Sigmoid colon (tissue), 4 donors: ENCODE data around the gene SQOR.
A peak's percentile ranks its signal among the peaks of the same experiment; 100 is the strongest.

Experiments
- CTCF ChIP-seq, 4 experiments: fragments of 450-650 bp in 3 of 4; fragments of 200-600 bp in 1 of 4; IDR thresholded peaks; one replicate each; pipeline ENCODE4 v1.5.1; 2016 to 2019; ENCODE audit warnings: antibody characterized with exemption in 4 of 4, mild to moderate bottlenecking in 3 of 4, moderate library complexity in 2 of 4
- EP300 ChIP-seq, 4 donors: sonication (generic); formaldehyde crosslinking; IDR thresholded peaks; one replicate each; pipeline ENCODE4 v1.6.1; 2017; ENCODE audit warnings: antibody characterized with exemption in 4 of 4
- POLR2A ChIP-seq, 2 donors: fragments of 450-650 bp; IDR thresholded peaks; one replicate each; pipeline ENCODE4 v1.6.1; 2016; ENCODE audit warnings: antibody characterized with exemption in 2 of 2, mild to moderate bottlenecking in 2 of 2, moderate library complexity in 2 of 2
- POLR2AphosphoS5 ChIP-seq, 4 donors: sonication (generic); formaldehyde crosslinking; IDR thresholded peaks; one replicate each; pipeline ENCODE4 v1.6.1; 2017; ENCODE audit warnings: antibody characterized with exemption in 4 of 4

DNA sequence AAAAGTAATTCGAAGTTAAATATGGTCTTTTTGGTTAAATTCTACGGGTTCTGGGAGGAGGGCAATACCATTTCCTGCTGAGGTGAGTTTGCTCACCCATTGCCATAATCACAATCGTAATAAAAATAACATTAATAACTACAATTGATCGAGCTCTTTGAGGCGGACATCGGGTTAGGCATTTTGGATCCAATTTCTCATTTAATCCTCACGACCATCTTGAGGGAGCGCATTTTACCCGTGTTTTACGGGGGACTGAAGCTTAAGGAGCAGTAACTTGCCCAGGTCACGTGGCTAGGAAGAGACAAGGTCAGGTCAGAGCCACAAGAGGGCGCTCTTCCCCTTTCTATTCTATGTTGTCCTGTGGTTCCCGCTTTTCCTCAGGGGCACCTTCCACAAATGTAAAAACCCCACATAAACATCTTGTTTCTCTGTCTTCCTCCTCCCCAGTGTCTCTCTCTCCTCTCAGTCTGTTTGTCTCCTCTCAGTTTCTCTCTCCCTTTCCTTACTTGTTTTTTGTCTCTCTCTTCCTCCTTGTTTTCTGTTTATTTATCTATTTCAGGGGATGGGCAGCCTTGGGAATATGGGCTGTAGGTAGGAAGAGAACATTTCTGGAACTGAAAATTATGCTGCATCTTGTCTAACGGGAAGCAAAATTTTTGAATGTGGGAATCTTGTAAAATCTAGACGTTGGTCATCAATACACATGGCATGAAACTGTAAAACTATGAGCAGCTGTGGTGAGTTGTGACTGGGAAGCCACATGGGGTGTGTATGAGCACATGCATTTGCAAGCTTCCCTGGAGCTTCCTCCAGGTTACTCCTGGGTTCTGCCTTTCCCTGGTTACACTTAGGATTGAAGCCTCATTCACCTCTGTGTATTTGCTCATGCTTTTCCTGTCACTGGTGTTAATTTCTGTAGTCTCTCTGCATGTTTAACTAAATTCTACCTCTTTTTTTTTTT lies 71.0 kb downstream of the SQOR start:
- TF ChIP-seq CTCF (IDR thresholded peaks at IDR 0.05) (peak; percentile 74 to 91 (median 90)), EP300 (IDR thresholded peaks at IDR 0.05) (no peak), POLR2A (IDR thresholded peaks at IDR 0.05) (no peak), POLR2AphosphoS5 (IDR thresholded peaks at IDR 0.05) (peak in 3 of 4 donors; percentile 27 to 65 (median 43))
